LNCaP clone FGC (cell line): ENCODE results near the gene SMAD7.

ENCODE experiments used
- DNase-seq: peaks from one replicate; pipeline ENCODE4 v3.0.0-alpha.2; 2011; ENCODE audit warnings: low read depth
- H3K4me3 ChIP-seq: 2 replicates; pipeline ENCODE4 v1.5.1; 2011; ENCODE audit warnings: mild to moderate bottlenecking, low read depth, low read length, control low read depth
- TF ChIP-seq, protein P1 (sequence below): IDR thresholded peaks from 2 replicates; pipeline ENCODE4 v1.5.1; 2012; ENCODE audit warnings: mild to moderate bottlenecking; ENCODE audit not compliant: control insufficient read depth, insufficient read depth; ENCODE audit errors: extremely low read depth

Gene SMAD7

DNA sequence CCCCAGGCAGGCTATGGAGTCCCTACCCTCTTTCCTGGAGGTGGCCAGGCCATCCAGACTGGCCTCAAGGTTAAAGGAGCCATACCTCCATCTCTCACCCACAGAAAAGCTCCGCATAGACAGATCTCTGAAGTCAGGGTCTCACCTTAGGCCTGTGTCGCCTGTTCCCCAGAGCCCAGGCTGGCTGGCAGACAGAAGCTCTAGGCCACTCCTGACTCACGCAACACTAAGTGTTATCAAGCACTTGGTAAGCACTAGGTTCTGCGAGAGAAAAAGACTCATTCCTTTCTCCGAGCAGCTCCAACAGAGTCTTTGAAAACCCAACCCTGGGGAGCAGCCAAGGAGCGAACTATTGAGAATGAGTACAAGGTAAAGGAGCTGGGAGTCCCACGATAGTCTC lies 6.1 kb downstream of the SMAD7 start:
- no peak overlapping the region for H3K4me3 ChIP-seq
- no peak for DNase-seq
- TF ChIP-seq, protein P1, sequence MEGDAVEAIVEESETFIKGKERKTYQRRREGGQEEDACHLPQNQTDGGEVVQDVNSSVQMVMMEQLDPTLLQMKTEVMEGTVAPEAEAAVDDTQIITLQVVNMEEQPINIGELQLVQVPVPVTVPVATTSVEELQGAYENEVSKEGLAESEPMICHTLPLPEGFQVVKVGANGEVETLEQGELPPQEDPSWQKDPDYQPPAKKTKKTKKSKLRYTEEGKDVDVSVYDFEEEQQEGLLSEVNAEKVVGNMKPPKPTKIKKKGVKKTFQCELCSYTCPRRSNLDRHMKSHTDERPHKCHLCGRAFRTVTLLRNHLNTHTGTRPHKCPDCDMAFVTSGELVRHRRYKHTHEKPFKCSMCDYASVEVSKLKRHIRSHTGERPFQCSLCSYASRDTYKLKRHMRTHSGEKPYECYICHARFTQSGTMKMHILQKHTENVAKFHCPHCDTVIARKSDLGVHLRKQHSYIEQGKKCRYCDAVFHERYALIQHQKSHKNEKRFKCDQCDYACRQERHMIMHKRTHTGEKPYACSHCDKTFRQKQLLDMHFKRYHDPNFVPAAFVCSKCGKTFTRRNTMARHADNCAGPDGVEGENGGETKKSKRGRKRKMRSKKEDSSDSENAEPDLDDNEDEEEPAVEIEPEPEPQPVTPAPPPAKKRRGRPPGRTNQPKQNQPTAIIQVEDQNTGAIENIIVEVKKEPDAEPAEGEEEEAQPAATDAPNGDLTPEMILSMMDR = no peak

- DNase-seq = no peak
- no peak overlapping the region for H3K4me3 ChIP-seq
- TF ChIP-seq, protein P1 = no peak
These were observed 6.8 kb downstream of the SMAD7 start for GRCh38 chr18:48943736-48944527.

DNA sequence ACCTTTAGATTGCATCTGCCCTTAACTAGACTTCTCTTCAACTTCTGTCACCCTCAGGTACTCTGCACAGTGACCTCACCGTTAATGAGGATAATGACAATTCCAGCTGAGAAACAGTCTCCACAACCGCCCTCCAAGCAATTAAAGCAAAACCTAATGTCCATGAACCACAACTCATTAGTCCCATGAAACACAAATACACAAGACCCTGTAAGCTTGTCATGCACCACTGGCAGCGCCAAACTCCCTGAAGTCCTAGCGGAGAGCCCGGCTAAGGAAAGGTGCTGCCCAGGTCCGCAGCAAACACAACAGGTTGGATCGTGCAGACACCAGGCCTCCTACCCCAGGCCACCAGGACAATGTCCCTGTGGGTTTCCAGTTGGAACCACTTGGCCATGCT lies 7.4 kb downstream of the SMAD7 start:
- DNase-seq = no peak
- H3K4me3 ChIP-seq = no peak overlapping the region

GRCh38 chr18:48942554-48943261 lies 8.1 kb downstream of the SMAD7 start:
- DNase-seq = no peak
- TF ChIP-seq, protein P1 = no peak
- no peak overlapping the region for H3K4me3 ChIP-seq

More for the DNA sequence above, 7.4 kb downstream of the SMAD7 start:
- TF ChIP-seq, protein P1 = no peak

DNA sequence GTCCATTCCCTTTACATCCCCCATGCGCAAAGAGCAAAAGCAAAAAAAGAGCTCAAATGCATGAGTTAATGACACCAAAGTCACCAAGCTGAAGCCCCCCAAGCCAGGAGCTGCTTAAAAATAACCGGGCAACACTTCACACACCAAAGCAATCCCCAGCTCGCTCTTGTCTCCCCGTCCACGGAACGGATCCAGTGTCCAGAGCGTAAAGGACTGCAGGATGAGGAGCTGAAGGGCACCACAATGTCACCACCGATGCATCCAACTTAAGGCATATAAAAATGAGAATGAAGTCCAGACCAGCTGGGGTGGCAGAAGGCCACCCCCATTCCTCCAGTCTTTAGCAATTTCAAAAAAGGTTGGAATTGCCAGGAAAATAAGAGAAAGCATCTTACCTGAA lies 8.7 kb downstream of the SMAD7 start:
- DNase-seq = no peak
- H3K4me3 ChIP-seq = no peak overlapping the region
- TF ChIP-seq, protein P1 = no peak

DNA sequence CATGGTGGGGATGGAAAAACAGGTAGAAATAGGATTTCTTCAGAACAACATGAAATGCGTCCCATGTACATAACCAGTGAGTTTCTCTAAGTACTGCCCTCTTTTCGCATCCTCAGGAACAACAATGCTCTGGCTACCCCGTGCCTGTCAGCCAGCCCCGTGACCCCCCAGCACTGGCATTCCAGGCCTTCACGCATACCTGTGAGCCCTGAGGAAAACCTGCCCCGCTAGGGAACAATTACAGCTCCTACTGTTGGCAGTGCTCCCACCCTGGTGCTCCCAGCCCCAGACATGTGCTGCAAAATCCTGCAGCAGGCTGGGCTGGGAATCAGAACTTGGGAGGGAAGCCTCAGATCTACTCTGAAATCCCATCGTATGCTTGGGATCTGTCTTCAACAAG lies 9.1 kb downstream of the SMAD7 start:
- no peak for DNase-seq
- H3K4me3 ChIP-seq = no peak overlapping the region
- TF ChIP-seq, protein P1 = no peak
